CD14-positive monocyte (primary cell): ENCODE data around the gene MRGPRF. TPM values are rescaled to one million over a fixed set of nuclear protein-coding genes. Genes with fewer than 3 reads are reported as not detected.
A peak's percentile ranks its signal among the peaks of the same experiment; 100 is the strongest.

Source experiments
- DNase-seq, 3 donors: peaks; one replicate each; pipeline ENCODE4 v3.0.0-alpha.2; 2011 to 2022
- H2AFZ ChIP-seq: 2 replicates; pipeline ENCODE4 v1.6.0; 2012; ENCODE audit warnings: mild to moderate bottlenecking, low read depth, low read length, inconsistent platforms; ENCODE audit not compliant: insufficient read depth, poor library complexity, severe bottlenecking
- H3K27ac ChIP-seq, 2 donors: 1 replicate in 1 of 2; 2 replicates in 1 of 2; pipeline ENCODE4 v1.5.1; 2012 to 2013; ENCODE audit warnings: low read length in 2 of 2, control low read depth in 1 of 2, inconsistent platforms in 1 of 2, low read depth in 1 of 2, mild to moderate bottlenecking in 1 of 2
- H3K27me3 ChIP-seq, 2 donors: one replicate each; pipeline versions ENCODE4 v1.6.0 to v1.6.1; 2011 to 2013; ENCODE audit warnings: low read length in 2 of 2; ENCODE audit not compliant: control insufficient read depth in 2 of 2, insufficient read depth in 2 of 2
- H3K36me3 ChIP-seq, 2 donors: replicated peaks in 1 of 2; 1 replicate in 1 of 2; 2 replicates in 1 of 2; pipeline versions ENCODE4 v1.5.1 to v1.6.1; 2012 to 2013; ENCODE audit warnings: low read length in 2 of 2, control low read depth in 1 of 2, inconsistent platforms in 1 of 2, mild to moderate bottlenecking in 1 of 2; ENCODE audit not compliant: insufficient read depth in 2 of 2, control insufficient read depth in 1 of 2
- H3K4me1 ChIP-seq, 2 donors: 1 replicate in 1 of 2; 2 replicates in 1 of 2; pipeline versions ENCODE4 v1.5.1 to v1.6.1; 2012 to 2013; ENCODE audit warnings: low read length in 2 of 2, control low read depth in 1 of 2, inconsistent platforms in 1 of 2, mild to moderate bottlenecking in 1 of 2, moderate library complexity in 1 of 2; ENCODE audit not compliant: insufficient read depth in 2 of 2, control insufficient read depth in 1 of 2
- H3K4me2 ChIP-seq: replicated peaks from 2 replicates; pipeline ENCODE3; 2012; ENCODE audit warnings: low read length, moderate library complexity, mild to moderate bottlenecking; ENCODE audit not compliant: poor library complexity, severe bottlenecking; ENCODE audit errors: extremely low read depth
- H3K4me3 ChIP-seq, 3 experiments: fragments of 200-600 bp in 1 of 3; sonication (generic) in 1 of 3; replicated peaks in 1 of 3; 1 replicate in 2 of 3; 2 replicates in 1 of 3; pipeline ENCODE4 v1.5.1; 2011 to 2013; ENCODE audit warnings: low read length in 3 of 3, mild to moderate bottlenecking in 3 of 3, control low read depth in 2 of 3, low read depth in 2 of 3, inconsistent platforms in 1 of 3, moderate library complexity in 1 of 3
- H3K79me2 ChIP-seq: 2 replicates; pipeline ENCODE4 v1.6.0; 2012; ENCODE audit warnings: mild to moderate bottlenecking, control low read depth, inconsistent platforms, low read length, moderate library complexity; ENCODE audit not compliant: insufficient read depth
- H3K9ac ChIP-seq: 2 replicates; pipeline ENCODE4 v1.6.0; 2017; ENCODE audit warnings: low read length, mild to moderate bottlenecking; ENCODE audit not compliant: insufficient read depth, poor library complexity, severe bottlenecking
- H3K9me3 ChIP-seq, 2 donors: replicated peaks in 1 of 2; 1 replicate in 1 of 2; 2 replicates in 1 of 2; pipeline versions ENCODE4 v1.5.1 to v1.6.1; 2012 to 2013; ENCODE audit warnings: low read length in 2 of 2, control low read depth in 1 of 2; ENCODE audit not compliant: control insufficient read depth in 1 of 2, insufficient read depth in 1 of 2
- H4K20me1 ChIP-seq: 2 replicates; pipeline ENCODE4 v1.6.0; 2012; ENCODE audit warnings: mild to moderate bottlenecking, low read length, control low read depth, moderate library complexity; ENCODE audit not compliant: insufficient read depth
- H3K27ac Mint-ChIP-seq, 7 donors: one replicate each; pipeline ENCODE4 v1.8.0; 2020; ENCODE audit warnings: mild to moderate bottlenecking in 7 of 7, mixed read lengths in 7 of 7, moderate library complexity in 6 of 7, inconsistent platforms in 2 of 7
- H3K27me3 Mint-ChIP-seq, 3 donors: one replicate each; pipeline ENCODE4 v1.8.0; 2021 to 2022; ENCODE audit warnings: low read depth in 3 of 3, mild to moderate bottlenecking in 3 of 3, mixed read lengths in 3 of 3, moderate library complexity in 3 of 3, inconsistent platforms in 1 of 3
- H3K36me3 Mint-ChIP-seq, 2 donors: one replicate each; pipeline ENCODE4 v1.8.0; 2020; ENCODE audit warnings: mixed read lengths in 2 of 2, inconsistent platforms in 1 of 2, mild to moderate bottlenecking in 1 of 2
- H3K4me1 Mint-ChIP-seq: one replicate; pipeline ENCODE4 v1.8.0; 2020; ENCODE audit warnings: mild to moderate bottlenecking, mixed read lengths
- H3K4me3 Mint-ChIP-seq, 2 donors: one replicate each; pipeline ENCODE4 v1.8.0; 2020; ENCODE audit warnings: mild to moderate bottlenecking in 2 of 2, mixed read lengths in 2 of 2, moderate library complexity in 1 of 2
- H3K9me3 Mint-ChIP-seq, 7 donors: one replicate each; pipeline ENCODE4 v1.8.0; 2020 to 2022; ENCODE audit warnings: mixed read lengths in 7 of 7, mild to moderate bottlenecking in 6 of 7, moderate library complexity in 6 of 7, inconsistent platforms in 2 of 7
- WGBS: methylation state at CpG from one replicate; pipeline ENCODE4 v1.1.5; 2013; ENCODE audit warnings: missing lambda C conversion rate; ENCODE audit not compliant: insufficient coverage; 5-methylcytosine and 5-hydroxymethylcytosine counted together
- intact Hi-C, 2 donors: fragments of 100-400 bp; cut with micrococcal nuclease; formaldehyde crosslinking; loops; one replicate each; pipeline versions ENCODE4 v1.15.0 to v1.15.1; 2023
- polyA plus RNA-seq, 3 donors: library from polyadenylated mRNA; depleted of rRNA in 1 of 3; unstranded in 2 of 3; stranded (reverse) in 1 of 3; fragments of 300-500 nt in 2 of 3; fragments of >200 nt in 1 of 3; fragmentation: Illumina TruSeq in 2 of 3; gene quantifications; 1 replicate in 2 of 3; 2 replicates in 1 of 3; pipeline ENCODE4 v1.2.3, GENCODE V29; 2012 to 2021
- TF ChIP-seq, protein P1 (sequence below): fragments of 200-600 bp; IDR thresholded peaks from one replicate; pipeline ENCODE4 v1.8.0; 2022; ENCODE audit warnings: antibody characterized with exemption, mild to moderate bottlenecking

The MRGPRF gene
- polyA plus RNA-seq, 3 donors: 0.22 to 0.23 TPM; not detected in 1

DNA sequence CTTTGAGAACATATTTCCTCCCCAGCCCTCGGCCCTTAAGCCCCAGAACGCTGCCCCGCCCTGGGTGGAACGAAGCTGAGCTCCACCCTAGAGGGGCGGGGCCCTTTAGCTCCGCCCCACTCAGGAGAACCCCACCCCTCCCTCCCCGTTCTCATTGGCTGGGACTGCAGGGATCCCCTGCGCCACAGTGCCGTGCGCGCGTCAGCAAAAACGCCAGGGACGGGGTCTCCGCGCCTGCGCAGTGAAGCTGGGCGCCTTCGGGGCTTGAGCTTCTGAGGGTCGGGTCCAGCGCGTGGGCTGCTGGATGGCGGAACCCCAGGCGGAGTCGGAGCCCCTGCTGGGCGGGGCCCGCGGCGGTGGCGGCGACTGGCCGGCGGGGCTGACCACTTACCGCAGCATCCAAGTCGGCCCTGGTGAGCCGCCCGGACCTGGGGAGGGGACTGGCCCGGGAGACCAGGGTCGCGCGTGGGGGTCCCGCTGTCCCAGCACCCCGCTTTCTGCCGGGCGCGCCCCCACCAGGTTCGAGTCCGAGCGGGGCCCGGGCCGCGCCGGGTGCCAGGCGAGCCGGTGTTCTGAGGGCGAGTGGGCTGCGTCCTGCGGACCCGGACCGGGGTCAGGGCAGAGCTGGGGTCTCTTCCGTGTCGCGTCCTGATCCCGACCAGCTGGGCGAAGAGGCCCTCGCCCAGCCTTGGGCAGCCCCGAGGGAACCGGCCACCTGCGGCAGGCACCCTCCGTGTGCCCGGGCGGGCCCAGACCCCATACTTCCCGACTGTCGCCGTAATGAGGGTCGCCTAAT, 35.8 kb upstream of the MRGPRF start, which contains the start of gene TPCN2:
TPCN2 (plus strand) TSS at position 239 of the 796 bp plus-strand sequence; CDS start at position 305, 66 bp downstream.
- peak; percentile 92 to 97 (median 96) for DNase-seq
- intact Hi-C loops: loop anchor here (1.0 to 10.0 kb wide), 3 partner anchors 31 to 246 kb away; partner anchors contain the start of gene MYEOV (in 1 of the 2)
- no peaks in the 10 kb centered on the region for H3K9me3 ChIP-seq
- peaks cover 15 to 29% of the 10 kb centered on the region in 2 donors for H3K36me3 Mint-ChIP-seq
- peaks cover 0 to 2% (median 0%) of the 10 kb centered on the region in 7 donors for H3K9me3 Mint-ChIP-seq
- peaks cover 56 to 75% of the 10 kb centered on the region in 2 donors for H3K4me1 ChIP-seq
- peak within 1 kb of the TSS; percentile 79 to 93 (median 85) for H3K4me3 ChIP-seq
- H2AFZ ChIP-seq: peak within 1 kb of the TSS; percentile 11
- H3K79me2 ChIP-seq: peaks cover 52% of the 10 kb centered on the region
- peak within 1 kb of the TSS; percentile 79 to 98 for H3K27ac ChIP-seq
- peaks cover 43% of the 10 kb centered on the region for H4K20me1 ChIP-seq
- peaks cover 72% of the 10 kb centered on the region for H3K4me1 Mint-ChIP-seq
- peaks cover 0 to 5% (median 2%) of the 10 kb centered on the region in 3 donors for H3K27me3 Mint-ChIP-seq
- peak within 1 kb of the TSS; percentile 95 for H3K4me2 ChIP-seq
- under 1% methylated on average over 74 of the region's 76 CpGs for WGBS
- H3K27ac Mint-ChIP-seq: peak within 1 kb of the TSS; percentile 89 to 96 (median 94)
- peaks cover 8 to 20% of the 10 kb centered on the region in 2 donors for H3K36me3 ChIP-seq
- H3K27me3 ChIP-seq: no peaks in the 10 kb centered on the region
- TF ChIP-seq, protein P1, sequence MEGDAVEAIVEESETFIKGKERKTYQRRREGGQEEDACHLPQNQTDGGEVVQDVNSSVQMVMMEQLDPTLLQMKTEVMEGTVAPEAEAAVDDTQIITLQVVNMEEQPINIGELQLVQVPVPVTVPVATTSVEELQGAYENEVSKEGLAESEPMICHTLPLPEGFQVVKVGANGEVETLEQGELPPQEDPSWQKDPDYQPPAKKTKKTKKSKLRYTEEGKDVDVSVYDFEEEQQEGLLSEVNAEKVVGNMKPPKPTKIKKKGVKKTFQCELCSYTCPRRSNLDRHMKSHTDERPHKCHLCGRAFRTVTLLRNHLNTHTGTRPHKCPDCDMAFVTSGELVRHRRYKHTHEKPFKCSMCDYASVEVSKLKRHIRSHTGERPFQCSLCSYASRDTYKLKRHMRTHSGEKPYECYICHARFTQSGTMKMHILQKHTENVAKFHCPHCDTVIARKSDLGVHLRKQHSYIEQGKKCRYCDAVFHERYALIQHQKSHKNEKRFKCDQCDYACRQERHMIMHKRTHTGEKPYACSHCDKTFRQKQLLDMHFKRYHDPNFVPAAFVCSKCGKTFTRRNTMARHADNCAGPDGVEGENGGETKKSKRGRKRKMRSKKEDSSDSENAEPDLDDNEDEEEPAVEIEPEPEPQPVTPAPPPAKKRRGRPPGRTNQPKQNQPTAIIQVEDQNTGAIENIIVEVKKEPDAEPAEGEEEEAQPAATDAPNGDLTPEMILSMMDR: no peak
- H3K4me3 Mint-ChIP-seq: peak within 1 kb of the TSS; percentile 81 to 88
- H3K9ac ChIP-seq: peak within 1 kb of the TSS; percentile 100

DNA sequence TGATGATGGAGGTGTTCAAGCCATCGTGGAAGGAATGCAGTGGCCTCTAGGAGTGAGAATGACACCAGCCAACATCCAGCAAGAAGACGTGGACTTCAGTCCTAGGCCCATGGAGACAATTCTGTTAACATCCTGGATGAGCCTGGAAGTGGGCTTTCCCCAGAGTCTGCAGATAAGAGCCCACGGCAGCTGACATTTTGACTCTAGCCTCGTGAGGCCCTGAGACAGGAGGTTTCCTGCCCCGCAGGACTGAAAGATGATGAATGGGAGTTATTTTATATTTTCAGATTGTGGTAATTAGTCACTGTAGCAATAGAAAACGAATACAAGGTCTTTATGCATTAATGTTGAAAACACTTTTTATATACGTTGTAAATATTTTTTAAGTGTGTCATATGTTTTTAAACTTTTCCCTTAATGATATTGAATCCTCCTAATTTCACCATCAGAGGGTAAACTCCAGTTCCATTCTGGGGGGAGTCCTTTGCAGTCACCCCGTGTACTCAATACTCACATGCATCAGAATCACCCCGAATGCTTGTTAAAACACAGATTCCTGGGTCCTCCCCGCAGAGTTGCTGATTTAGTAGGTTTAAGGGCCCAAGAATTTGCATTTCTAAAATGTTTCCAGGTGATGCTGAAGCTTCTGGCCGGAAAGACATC, 35.1 kb upstream of the MRGPRF start:
- intact Hi-C loops: loop anchor here (1.0 to 10.0 kb wide), 3 partner anchors 32 to 247 kb away; partner anchors contain the start of gene MYEOV (in 1 of the 2)
- H3K4me1 ChIP-seq: peaks cover 56 to 79% of the 10 kb centered on the region in 2 donors
- peaks cover 36% of the 10 kb centered on the region for H4K20me1 ChIP-seq
- H3K9me3 ChIP-seq: no peaks in the 10 kb centered on the region
- 4% methylated on average over 5 of the region's 11 CpGs for WGBS
- Mint-ChIP-seq H3K4me3 (peak overlapping the region; percentile 53 to 70), H3K36me3 (peaks cover 11 to 22% of the 10 kb centered on the region in 2 donors), H3K4me1 (peaks cover 69% of the 10 kb centered on the region), H3K9me3 (peaks cover 0 to under 1% (median 0%) of the 10 kb centered on the region in 7 donors), H3K27ac (peak overlapping the region; percentile 89 to 96 (median 92)), H3K27me3 (peaks cover 0 to 5% (median 2%) of the 10 kb centered on the region in 3 donors)
- H3K27ac ChIP-seq: peak overlapping the region; percentile 79 to 98
- peak overlapping the region in 2 of 3 experiments; percentile 79 to 93 for H3K4me3 ChIP-seq
- no peaks in the 10 kb centered on the region for H3K27me3 ChIP-seq
- DNase-seq: peak in 1 of 3 donors; percentile 28
- peak overlapping the region; percentile 95 for H3K4me2 ChIP-seq
- peaks cover 2 to 13% of the 10 kb centered on the region in 2 donors for H3K36me3 ChIP-seq
- TF ChIP-seq, protein P1: no peak
- H2AFZ ChIP-seq: no peak overlapping the region
- H3K9ac ChIP-seq: peak overlapping the region; percentile 100
- H3K79me2 ChIP-seq: peaks cover 45% of the 10 kb centered on the region
